Hepatocyte (in vitro differentiated cells): ENCODE data around the gene MFSD6L. TPM values are rescaled to one million over a fixed set of nuclear protein-coding genes. Genes with fewer than 3 reads are reported as not detected.

Experiments
- DNase-seq: peaks from one replicate; pipeline ENCODE4 v3.0.0-alpha.2; 2016; ENCODE audit warnings: low spot score
- H2AFZ ChIP-seq: fragments of 200-600 bp; sonication (generic); 2 replicates; pipeline ENCODE4 v1.6.0; 2016; ENCODE audit warnings: antibody characterized with exemption, mild to moderate bottlenecking
- H3K27ac ChIP-seq: fragments of 200-600 bp; sonication (generic); 2 replicates; pipeline ENCODE4 v1.5.1; 2016; ENCODE audit warnings: mild to moderate bottlenecking
- H3K27me3 ChIP-seq: fragments of 200-600 bp; sonication (generic); 2 replicates; pipeline ENCODE4 v1.6.1; 2016
- H3K36me3 ChIP-seq: fragments of 200-600 bp; sonication (generic); replicated peaks from 2 replicates; pipeline ENCODE4 v1.5.1; 2016; ENCODE audit warnings: low read depth; ENCODE audit not compliant: insufficient read depth
- H3K4me1 ChIP-seq: fragments of 200-600 bp; sonication (generic); 2 replicates; pipeline ENCODE4 v1.5.1; 2016; ENCODE audit warnings: mild to moderate bottlenecking, moderate library complexity; ENCODE audit not compliant: insufficient read depth
- H3K4me2 ChIP-seq: fragments of 200-600 bp; sonication (generic); 2 replicates; pipeline ENCODE4 v1.6.0; 2016
- H3K4me3 ChIP-seq: fragments of 200-600 bp; sonication (generic); 2 replicates; pipeline ENCODE4 v1.5.1; 2016; ENCODE audit warnings: mild to moderate bottlenecking
- H3K79me2 ChIP-seq: fragments of 200-600 bp; sonication (generic); 2 replicates; pipeline ENCODE4 v1.6.0; 2017; ENCODE audit warnings: mild to moderate bottlenecking
- H3K9me2 ChIP-seq: fragments of 200-600 bp; sonication (generic); replicated peaks from 2 replicates; pipeline ENCODE4 v1.6.0; 2017; ENCODE audit warnings: mild to moderate bottlenecking; ENCODE audit not compliant: insufficient read depth
- H3K9me3 ChIP-seq: fragments of 200-600 bp; sonication (generic); 2 replicates; pipeline ENCODE4 v1.5.1; 2016; ENCODE audit warnings: low read depth, mild to moderate bottlenecking
- H4K20me1 ChIP-seq: fragments of 200-600 bp; sonication (generic); 2 replicates; pipeline ENCODE4 v1.6.0; 2016; ENCODE audit warnings: mild to moderate bottlenecking; ENCODE audit not compliant: insufficient read depth, poor library complexity, severe bottlenecking
- EZH2 ChIP-seq: fragments of 200-600 bp; sonication (generic); IDR thresholded peaks from 2 replicates; pipeline ENCODE4 v1.6.1; 2016; ENCODE audit warnings: antibody characterized with exemption, mild to moderate bottlenecking, borderline replicate concordance
- EZH2phosphoT487 ChIP-seq: fragments of 200-600 bp; sonication (generic); IDR thresholded peaks from one replicate; pipeline ENCODE4 v1.6.1; 2018; ENCODE audit warnings: antibody characterized with exemption, mild to moderate bottlenecking, low read depth, moderate library complexity; ENCODE audit not compliant: unreplicated experiment, severe bottlenecking
- whole genome bisulfite sequencing: methylation state at CpG from one replicate; pipeline ENCODE4 v1.1.6; 2016; ENCODE audit warnings: low lambda C conversion rate; ENCODE audit errors: missing lambda C conversion rate; 5-methylcytosine and 5-hydroxymethylcytosine counted together
- polyA plus RNA-seq: library from polyadenylated mRNA; unstranded; fragments of >200 nt; fragmentation: Nextera tagmentation; extraction: Ambion mirVana; gene quantifications from 2 replicates; pipeline ENCODE4 v1.2.1, GENCODE V29; 2016
- total RNA-seq: library from RNA; depleted of rRNA; stranded (reverse); fragments of >200 nt; gene quantifications from 2 replicates; pipeline ENCODE4 v1.2.3, GENCODE V29; 2014
- TF ChIP-seq, protein P1 (sequence below): fragments of 200-600 bp; sonication (generic); IDR thresholded peaks from 2 replicates; pipeline ENCODE4 v1.5.1; 2016; ENCODE audit warnings: antibody characterized with exemption, mild to moderate bottlenecking; ENCODE audit not compliant: poor library complexity

MFSD6L gene
- total and polyA plus RNA-seq, 2 experiments from 2014 or later, result 0.34 to 2.2 TPM

- TF ChIP-seq, protein P1, sequence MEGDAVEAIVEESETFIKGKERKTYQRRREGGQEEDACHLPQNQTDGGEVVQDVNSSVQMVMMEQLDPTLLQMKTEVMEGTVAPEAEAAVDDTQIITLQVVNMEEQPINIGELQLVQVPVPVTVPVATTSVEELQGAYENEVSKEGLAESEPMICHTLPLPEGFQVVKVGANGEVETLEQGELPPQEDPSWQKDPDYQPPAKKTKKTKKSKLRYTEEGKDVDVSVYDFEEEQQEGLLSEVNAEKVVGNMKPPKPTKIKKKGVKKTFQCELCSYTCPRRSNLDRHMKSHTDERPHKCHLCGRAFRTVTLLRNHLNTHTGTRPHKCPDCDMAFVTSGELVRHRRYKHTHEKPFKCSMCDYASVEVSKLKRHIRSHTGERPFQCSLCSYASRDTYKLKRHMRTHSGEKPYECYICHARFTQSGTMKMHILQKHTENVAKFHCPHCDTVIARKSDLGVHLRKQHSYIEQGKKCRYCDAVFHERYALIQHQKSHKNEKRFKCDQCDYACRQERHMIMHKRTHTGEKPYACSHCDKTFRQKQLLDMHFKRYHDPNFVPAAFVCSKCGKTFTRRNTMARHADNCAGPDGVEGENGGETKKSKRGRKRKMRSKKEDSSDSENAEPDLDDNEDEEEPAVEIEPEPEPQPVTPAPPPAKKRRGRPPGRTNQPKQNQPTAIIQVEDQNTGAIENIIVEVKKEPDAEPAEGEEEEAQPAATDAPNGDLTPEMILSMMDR, result no peak
- TF ChIP-seq EZH2, result no peak
- TF ChIP-seq EZH2phosphoT487, result no peak
- Histone ChIP-seq H3K36me3 (no peaks in the 10 kb centered on the region), H2AFZ (no peak within 1 kb of the TSS), H3K4me2 (no peak within 1 kb of the TSS), H3K4me1 (no peaks in the 10 kb centered on the region), H3K9me2 (no peaks in the 10 kb centered on the region), H3K79me2 (no peaks in the 10 kb centered on the region), H4K20me1 (no peaks in the 10 kb centered on the region), H3K27ac (no peak within 1 kb of the TSS), H3K27me3 (no peaks in the 10 kb centered on the region), H3K9me3 (no peaks in the 10 kb centered on the region), H3K4me3 (no peak within 1 kb of the TSS)
- 94% methylated on average over 15 of the region's 15 CpGs for WGBS
- DNase-seq, result no peak
These were observed 41.0 kb downstream of the MFSD6L start, which contains the start of gene SPDYE4 for GRCh38 chr17:8758137-8758596. TSS of gene SPDYE4 (minus strand) at chr17:8758546. CDS start at chr17:8758382, 164 bp downstream.

DNA sequence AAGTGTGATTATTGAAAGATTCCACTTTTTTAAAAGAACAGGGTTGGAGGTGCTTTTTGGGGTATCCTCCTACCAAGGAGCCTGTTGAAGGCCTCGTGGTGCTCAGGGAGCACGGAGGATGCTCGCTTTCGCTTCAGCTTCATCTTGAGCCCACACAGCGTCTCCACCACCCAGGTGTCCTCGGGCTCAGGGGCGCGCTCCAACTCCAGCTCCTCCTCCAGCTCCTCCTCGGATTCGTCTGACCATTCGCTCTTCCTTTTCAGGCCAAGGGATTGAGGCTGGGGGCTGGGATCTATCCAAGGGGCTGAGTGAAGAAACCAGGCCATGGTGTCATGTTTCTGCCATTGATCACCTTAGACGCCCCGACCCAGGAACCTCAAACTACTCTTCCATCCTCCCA lies 42.0 kb downstream of the MFSD6L start:
- H3K79me2 ChIP-seq, result no peaks in the 10 kb centered on the region
- no peaks in the 10 kb centered on the region for H3K27me3 ChIP-seq
- H3K36me3 ChIP-seq, result no peaks in the 10 kb centered on the region
- no peak overlapping the region for H3K4me2 ChIP-seq
- no peak overlapping the region for H3K27ac ChIP-seq
- no peak for TF ChIP-seq EZH2phosphoT487
- TF ChIP-seq EZH2, result no peak
- TF ChIP-seq, protein P1, result no peak
- no peaks in the 10 kb centered on the region for H3K9me3 ChIP-seq
- H3K4me1 ChIP-seq, result no peaks in the 10 kb centered on the region
- WGBS, result 92% methylated on average over 13 of the region's 13 CpGs
- no peak overlapping the region for H2AFZ ChIP-seq
- no peaks in the 10 kb centered on the region for H4K20me1 ChIP-seq
- H3K4me3 ChIP-seq, result no peak overlapping the region
- no peak for DNase-seq
- H3K9me2 ChIP-seq, result no peaks in the 10 kb centered on the region

- 94% methylated on average over 12 of the region's 12 CpGs for WGBS
- no peak for DNase-seq
- H3K27me3 ChIP-seq, result peaks cover 5% of the 10 kb centered on the region
- no peak overlapping the region for H3K27ac ChIP-seq
- TF ChIP-seq EZH2, result no peak
- TF ChIP-seq, protein P1, result no peak
- TF ChIP-seq EZH2phosphoT487, result no peak
- no peaks in the 10 kb centered on the region for H3K9me2 ChIP-seq
- no peaks in the 10 kb centered on the region for H3K9me3 ChIP-seq
- no peaks in the 10 kb centered on the region for H3K36me3 ChIP-seq
- H4K20me1 ChIP-seq, result no peaks in the 10 kb centered on the region
- no peak overlapping the region for H3K4me3 ChIP-seq
- no peaks in the 10 kb centered on the region for H3K79me2 ChIP-seq
- H3K4me1 ChIP-seq, result no peaks in the 10 kb centered on the region
- H3K4me2 ChIP-seq, result no peak overlapping the region
- H2AFZ ChIP-seq, result no peak overlapping the region
These were observed 43.4 kb downstream of the MFSD6L start for GRCh38 chr17:8755590-8756255.
